ENCODE measurements around the gene SRSF4. TPM values are rescaled to one million over a fixed set of nuclear protein-coding genes. Genes with fewer than 3 reads are reported as not detected.

SRSF4 gene
- total and polyA plus RNA-seq, 2 of the 8 experiments (the other 6 are each of a cell fraction or from before 2014, with no cell fraction given): 34.9 to 86.5 TPM

- Histone ChIP-seq H3K4me3 (ENCODE audit: extremely low read depth in 1 of 4, insufficient read depth in 2 of 4, low read depth in 3 of 4, low read length in 4 of 4) (no peak overlapping the region), H3K79me2 (ENCODE audit: control insufficient read depth in 1 of 2, insufficient read depth in 2 of 2, low read length in 2 of 2) (no peaks in the 10 kb centered on the region), H3K4me1 (replicated peaks in 1 of 4; ENCODE audit: control insufficient read depth in 3 of 4, insufficient read depth in 4 of 4, low read length in 3 of 4) (peaks cover 0 to 7% (median 1%) of the 10 kb centered on the region in 4 experiments; a peak in 2 of 7 replicates), H4K5ac (ENCODE audit: insufficient read length, low read depth, low read length) (no peak overlapping the region), H3K36me3 (ENCODE audit: control insufficient read depth in 2 of 4, insufficient read depth in 4 of 4, low read length in 3 of 4) (peaks cover 2 to 14% (median 6%) of the 10 kb centered on the region in 4 experiments; a peak in 7 of 8 replicates), H3K56ac (replicated peaks; ENCODE audit: insufficient read length, low read depth, low read length) (no peak overlapping the region), H2AFZ (ENCODE audit: low read length) (no peak overlapping the region), H3K14ac (ENCODE audit: insufficient read length) (no peak overlapping the region), H3K27ac (ENCODE audit: low read depth, low read length) (no peak overlapping the region), H3K4me2 (ENCODE audit: insufficient read depth in 1 of 2, low read depth in 2 of 2, low read length in 2 of 2) (no peak overlapping the region), H3K18ac (ENCODE audit: extremely low read depth, low read length) (no peak overlapping the region), H2BK20ac (ENCODE audit: low read length) (no peak overlapping the region), H4K8ac (ENCODE audit: extremely low read depth, insufficient read depth, low read length) (no peak overlapping the region), H3K23ac (ENCODE audit: insufficient read length) (no peak overlapping the region), H3K9me3 (ENCODE audit: insufficient read depth in 2 of 2, low read depth in 1 of 2, low read length in 1 of 2) (no peaks in the 10 kb centered on the region), H3K79me1 (ENCODE audit: low read depth, low read length) (no peaks in the 10 kb centered on the region), H3K9ac (replicated peaks in 1 of 4; ENCODE audit: extremely low read depth in 1 of 4, low read depth in 3 of 4, low read length in 3 of 4) (no peak overlapping the region), H4K20me1 (replicated peaks in 1 of 2; ENCODE audit: control insufficient read depth in 1 of 2, insufficient read depth in 2 of 2, low read length in 2 of 2) (no peaks in the 10 kb centered on the region), H3K4ac (replicated peaks; ENCODE audit: insufficient read length, low read depth, low read length) (no peak overlapping the region), H3K27me3 (replicated peaks in 1 of 4; ENCODE audit: control insufficient read depth in 3 of 4, extremely low read depth in 1 of 4, insufficient read depth in 3 of 4, low read length in 3 of 4) (no peaks in the 10 kb centered on the region), H2BK12ac (ENCODE audit: low read depth, low read length) (no peak overlapping the region), H4K91ac (replicated peaks; ENCODE audit: insufficient read length, low read length) (no peak overlapping the region), H2BK5ac (ENCODE audit: low read depth, low read length) (no peak overlapping the region), H3K23me2 (ENCODE audit: low read depth, low read length) (no peaks in the 10 kb centered on the region), H2BK15ac (ENCODE audit: low read length) (no peak overlapping the region), H2BK120ac (replicated peaks; ENCODE audit: low read depth, low read length) (no peak overlapping the region), H2AK5ac (ENCODE audit: low read depth, low read length) (no peak overlapping the region)
- POLR2A ChIA-PET (ENCODE audit: partially characterized antibody): interaction anchor here (0.8 kb wide), 1 partner anchor 11 kb away, joined by 4 read pairs; no protein-coding TSS in a partner anchor
- DNase-seq (ENCODE audit: low read depth in 1 of 2, low spot score in 2 of 2) (no peak), FAIRE-seq (no peak)
- WGBS, 2 experiments (ENCODE audit: extremely low coverage in 1 of 2, insufficient coverage in 1 of 2, insufficient read length in 1 of 2, insufficient replicate concordance in 2 of 2, low coverage in 1 of 2, low lambda C conversion rate in 2 of 2, missing lambda C conversion rate in 1 of 2): 83% methylated on average over 1 of the region's 1 CpG; no CpG with 5 or more reads in 1 of the 2 experiments
- CTCF ChIA-PET (ENCODE audit: partially characterized antibody): interaction anchor here (0.5 to 2.1 kb wide), 5 partner anchors 16 to 668 kb away, joined by 3 to 12 read pairs (median 5); no protein-coding TSS in a partner anchor
- TF ChIP-seq CHD1 (IDR thresholded peaks at IDR 0.05; ENCODE audit: low read depth, low read length): no peak
- no peak for TF ChIP-seq SP1 (IDR thresholded peaks at IDR 0.05; ENCODE audit: low read depth, low read length)
- no peak for TF ChIP-seq SP4 (IDR thresholded peaks at IDR 0.05; ENCODE audit: low read length)
- TF ChIP-seq CBX8 (IDR thresholded peaks at IDR 0.05; ENCODE audit: borderline replicate concordance, low read depth, low read length): no peak
- TF ChIP-seq BACH1 (IDR thresholded peaks at IDR 0.05; ENCODE audit: low read length): no peak
Measured at GRCh38 chr1:29100487-29100886, 81.2 kb downstream of the SRSF4 start.

All from H1 (cell line).